Large intestine (tissue), 3 donors: ENCODE results near the gene DPP10. TPM values are rescaled to one million over a fixed set of nuclear protein-coding genes. Genes with fewer than 3 reads are reported as not detected.

Source experiments
- DNase-seq, 2 donors: peaks; one replicate each; pipeline versions ENCODE4 v3.0.0 to v3.0.0-alpha.2; 2013
- H3K27ac ChIP-seq: one replicate; pipeline ENCODE4 v1.5.1; 2013; ENCODE audit warnings: low read length
- H3K27me3 ChIP-seq: 2 replicates; pipeline ENCODE4 v1.6.1; 2013; ENCODE audit warnings: low read length; ENCODE audit not compliant: control insufficient read depth, insufficient read depth
- H3K36me3 ChIP-seq: 2 replicates; pipeline ENCODE4 v1.6.1; 2013; ENCODE audit warnings: low read length; ENCODE audit not compliant: control insufficient read depth, insufficient read depth
- H3K4me1 ChIP-seq: one replicate; pipeline ENCODE4 v1.6.1; 2013; ENCODE audit warnings: low read length; ENCODE audit not compliant: control insufficient read depth, insufficient read depth
- H3K4me3 ChIP-seq: one replicate; pipeline ENCODE4 v1.5.1; 2013; ENCODE audit warnings: low read length
- H3K9me3 ChIP-seq: one replicate; pipeline ENCODE4 v1.6.1; 2013; ENCODE audit warnings: mild to moderate bottlenecking, low read depth, low read length, moderate library complexity; ENCODE audit not compliant: control insufficient read depth
- WGBS: methylation state at CpG from one replicate; pipeline ENCODE4 v1.1.5; 2013; ENCODE audit warnings: low lambda C conversion rate; ENCODE audit not compliant: insufficient coverage; 5-methylcytosine and 5-hydroxymethylcytosine counted together
- polyA plus RNA-seq: library from polyadenylated mRNA; unstranded; fragments of 120-200 nt; gene quantifications from one replicate; pipeline ENCODE4 v1.2.1, GENCODE V29; 2013

Gene DPP10
- polyA plus RNA-seq, 1 donor: 17.3 TPM

- H3K4me1 ChIP-seq: no peaks in the 10 kb centered on the region
- no peak for DNase-seq
- H3K36me3 ChIP-seq: no peaks in the 10 kb centered on the region
- no peaks in the 10 kb centered on the region for H3K9me3 ChIP-seq
- H3K27ac ChIP-seq: no peak overlapping the region
- no CpG with 5 or more reads among the region's 10 CpGs for WGBS
- H3K4me3 ChIP-seq: no peak overlapping the region
- no peaks in the 10 kb centered on the region for H3K27me3 ChIP-seq
These were observed 483.1 kb downstream of the DPP10 start for GRCh38 chr2:114925296-114926255.

GRCh38 chr2:114926303-114926702, 483.9 kb downstream of the DPP10 start:
- H3K9me3 ChIP-seq: no peaks in the 10 kb centered on the region
- no CpG with 5 or more reads among the region's 4 CpGs for WGBS

DNA sequence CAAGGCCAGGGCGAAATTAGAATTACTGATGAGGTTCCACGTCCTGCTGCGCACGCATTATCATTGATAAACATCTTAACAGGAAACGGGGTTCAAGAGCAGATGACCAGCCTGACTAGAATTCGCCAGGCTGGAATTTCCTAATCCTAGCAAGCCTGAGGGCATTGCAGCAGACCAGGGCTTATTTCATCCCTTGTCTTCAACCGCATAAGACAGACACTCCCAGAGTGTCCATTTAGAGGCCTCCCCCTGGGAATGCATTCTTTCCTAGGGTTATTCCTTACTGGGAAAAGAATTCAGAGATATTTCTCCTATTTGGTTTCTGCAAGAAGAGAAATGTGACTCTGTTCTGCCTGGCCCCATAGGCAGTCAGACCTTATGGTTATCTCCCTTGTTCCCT, 486.8 kb downstream of the DPP10 start:
- no peak overlapping the region for H3K4me3 ChIP-seq
- H3K27me3 ChIP-seq: no peaks in the 10 kb centered on the region
- no CpG with 5 or more reads among the region's 7 CpGs for WGBS
- no peak for DNase-seq
- no peaks in the 10 kb centered on the region for H3K9me3 ChIP-seq
- no peaks in the 10 kb centered on the region for H3K4me1 ChIP-seq
- no peak overlapping the region for H3K27ac ChIP-seq
- no peaks in the 10 kb centered on the region for H3K36me3 ChIP-seq

More at GRCh38 chr2:114926303-114926702, 483.9 kb downstream of the DPP10 start:
- no peaks in the 10 kb centered on the region for H3K36me3 ChIP-seq
- no peaks in the 10 kb centered on the region for H3K27me3 ChIP-seq
- no peak overlapping the region for H3K4me3 ChIP-seq
- no peak for DNase-seq
- no peak overlapping the region for H3K27ac ChIP-seq
- no peaks in the 10 kb centered on the region for H3K4me1 ChIP-seq

GRCh38 chr2:114933671-114934241, 491.3 kb downstream of the DPP10 start:
- no peak overlapping the region for H3K27ac ChIP-seq
- H3K9me3 ChIP-seq: no peaks in the 10 kb centered on the region
- no peak overlapping the region for H3K4me3 ChIP-seq
- no peaks in the 10 kb centered on the region for H3K4me1 ChIP-seq
- H3K27me3 ChIP-seq: no peaks in the 10 kb centered on the region
- 60% methylated on average over 1 of the region's 4 CpGs for WGBS
- H3K36me3 ChIP-seq: no peaks in the 10 kb centered on the region
- DNase-seq: no peak

DNA sequence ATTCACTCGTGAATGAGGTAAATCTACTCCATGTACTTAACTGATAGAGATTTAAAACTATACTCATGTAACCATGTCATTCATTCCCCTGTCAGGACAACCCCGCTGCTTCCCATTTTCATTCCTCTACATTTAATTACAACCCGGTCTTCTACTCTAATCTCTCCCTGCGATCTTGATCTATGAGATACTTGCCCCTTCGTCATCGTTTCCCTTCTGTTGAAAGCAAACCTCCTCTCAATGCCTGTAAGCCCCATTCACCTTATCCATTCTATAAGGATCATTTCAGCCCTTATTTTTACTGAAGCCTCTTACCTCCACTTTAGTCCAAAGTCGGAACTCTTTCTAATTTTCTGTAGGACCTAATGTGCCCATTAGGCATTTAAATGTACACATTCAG, 492.6 kb downstream of the DPP10 start:
- Histone ChIP-seq H3K9me3 (no peaks in the 10 kb centered on the region), H3K27ac (no peak overlapping the region), H3K4me1 (no peaks in the 10 kb centered on the region), H3K4me3 (no peak overlapping the region), H3K27me3 (no peaks in the 10 kb centered on the region), H3K36me3 (no peaks in the 10 kb centered on the region)
- no peak for DNase-seq
- WGBS: 97% methylated on average over 6 of the region's 7 CpGs

DNA sequence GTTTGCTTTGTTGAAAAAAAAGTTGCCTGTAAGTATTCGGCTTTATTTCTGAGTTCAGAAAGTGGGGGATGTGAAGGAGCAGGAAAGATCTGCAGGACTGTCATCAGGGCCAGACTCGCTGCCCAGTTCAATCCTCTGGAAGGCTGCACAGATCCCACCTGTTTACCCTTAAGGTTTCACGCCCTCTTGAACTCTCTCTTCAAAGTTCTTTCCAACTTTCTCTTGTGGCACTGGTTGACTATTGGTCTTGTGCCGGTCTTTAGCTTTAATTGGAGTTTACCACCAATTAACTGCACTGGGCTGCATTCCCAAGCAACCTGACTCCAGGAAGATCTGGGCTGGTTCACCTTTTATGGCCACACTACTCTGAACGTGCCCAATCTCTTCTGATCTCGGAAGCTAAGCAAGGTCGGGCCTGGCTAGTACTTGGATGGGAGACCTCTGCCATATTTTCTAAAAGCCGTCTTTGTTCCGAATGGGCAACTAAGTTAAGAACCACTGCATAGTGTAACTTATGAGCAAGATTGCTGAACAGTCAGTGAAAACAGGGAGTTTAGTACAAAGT, 495.0 kb downstream of the DPP10 start:
- Histone ChIP-seq H3K36me3 (no peaks in the 10 kb centered on the region), H3K9me3 (no peaks in the 10 kb centered on the region), H3K4me3 (no peak overlapping the region), H3K27ac (no peak overlapping the region), H3K27me3 (no peaks in the 10 kb centered on the region), H3K4me1 (no peaks in the 10 kb centered on the region)
- no peak for DNase-seq
- 89% methylated on average over 1 of the region's 9 CpGs for WGBS

GRCh38 chr2:114940785-114941458, 498.5 kb downstream of the DPP10 start:
- Histone ChIP-seq H3K4me1 (no peaks in the 10 kb centered on the region), H3K4me3 (no peak overlapping the region), H3K27me3 (no peaks in the 10 kb centered on the region), H3K9me3 (no peaks in the 10 kb centered on the region), H3K36me3 (no peaks in the 10 kb centered on the region), H3K27ac (no peak overlapping the region)
- 92% methylated on average over 2 of the region's 3 CpGs for WGBS
- DNase-seq: no peak

GRCh38 chr2:114949228-114949804, 506.9 kb downstream of the DPP10 start:
- H3K27ac ChIP-seq: no peak overlapping the region
- DNase-seq: no peak
- H3K4me1 ChIP-seq: no peaks in the 10 kb centered on the region
- H3K9me3 ChIP-seq: no peaks in the 10 kb centered on the region
- no CpG with 5 or more reads among the region's 2 CpGs for WGBS
- no peak overlapping the region for H3K4me3 ChIP-seq
- no peaks in the 10 kb centered on the region for H3K27me3 ChIP-seq
- no peaks in the 10 kb centered on the region for H3K36me3 ChIP-seq

- no peaks in the 10 kb centered on the region for H3K4me1 ChIP-seq
- WGBS: 100% methylated on average over 4 of the region's 5 CpGs
- DNase-seq: no peak
- no peaks in the 10 kb centered on the region for H3K36me3 ChIP-seq
- no peaks in the 10 kb centered on the region for H3K9me3 ChIP-seq
- H3K27me3 ChIP-seq: no peaks in the 10 kb centered on the region
- H3K27ac ChIP-seq: no peak overlapping the region
- no peak overlapping the region for H3K4me3 ChIP-seq
These were observed 517.9 kb downstream of the DPP10 start for GRCh38 chr2:114960389-114960788.

DNA sequence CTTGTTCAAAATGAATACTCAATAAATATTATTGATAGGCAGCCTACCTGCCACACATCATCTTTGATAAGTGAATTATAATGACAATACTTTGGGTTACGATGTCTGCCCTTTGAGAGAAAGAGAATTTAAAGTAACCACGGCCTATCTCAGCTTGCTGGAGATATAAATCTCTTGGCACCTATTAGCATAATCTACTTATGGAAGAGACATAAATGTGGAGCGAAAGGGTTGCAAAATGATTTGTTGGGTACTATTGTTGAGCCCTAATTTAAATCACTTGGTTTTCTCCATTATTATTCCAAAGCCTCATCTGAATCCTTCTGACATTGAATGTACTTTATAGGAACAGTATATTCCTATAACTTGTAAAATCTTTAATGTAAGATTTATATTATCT, 520.1 kb downstream of the DPP10 start:
- no peaks in the 10 kb centered on the region for H3K27me3 ChIP-seq
- no peak for DNase-seq
- H3K9me3 ChIP-seq: no peaks in the 10 kb centered on the region
- no peaks in the 10 kb centered on the region for H3K36me3 ChIP-seq
- no peak overlapping the region for H3K27ac ChIP-seq
- no peak overlapping the region for H3K4me3 ChIP-seq
- no peaks in the 10 kb centered on the region for H3K4me1 ChIP-seq
- no CpG with 5 or more reads among the region's 3 CpGs for WGBS
